K562 (cell line): ENCODE results near the gene ASMT. TPM values are rescaled to one million over a fixed set of nuclear protein-coding genes. Genes with fewer than 3 reads are reported as not detected.

Source experiments
- ATAC-seq: fragments of 200-7000 bp; cut with Tn5 transposase; 3 replicates; pipeline ENCODE4 v1.9.1; 2020; ENCODE audit warnings: moderate library complexity
- BruUV-seq: library from RNA; stranded (reverse); fragments of 400-500 nt; replicated peaks from 2 replicates; lab custom pipeline; 2021; lab: Mats Ljungman, UMichigan
- CTCF ChIA-PET: fragments of 300-600 bp; formaldehyde crosslinking; extraction: SDS; loops from one replicate; lab custom pipeline; 2021; ENCODE audit warnings: low intra/inter-chr PET ratio; lab: Yijun Ruan, JAX
- POLR2A ChIA-PET: fragments of 300-600, 350-650 bp; sonication (Branson Sonifier 250); formaldehyde crosslinking; extraction: SDS; loops from one replicate; lab custom pipeline; 2021; ENCODE audit warnings: antibody characterized with exemption, inconsistent platforms; lab: Yijun Ruan, JAX
- DNase-seq, 4 experiments: peaks; one replicate each; pipeline versions ENCODE4 v3.0.0 to v3.0.0-alpha.2; 2011 to 2018; ENCODE audit warnings: low spot score in 3 of 4, mixed read lengths in 3 of 4; ENCODE audit errors: extremely low read depth in 1 of 4
- FAIRE-seq: peaks from 2 replicates; lab custom pipeline; 2011; peaks lifted over from hg19 to GRCh38; lab: Jason Lieb, UNC
- H2AFZ ChIP-seq: 2 replicates; pipeline ENCODE4 v1.6.0; 2011; ENCODE audit warnings: low read depth, low read length, control low read depth, inconsistent platforms
- H3K27ac ChIP-seq: fragments of 200-600 bp; 3 replicates; pipeline ENCODE4 v1.8.0; 2011; ENCODE audit warnings: low read depth, mild to moderate bottlenecking, control low read depth, inconsistent platforms, low read length, moderate library complexity, mixed read lengths; ENCODE audit errors: extremely low read depth
- H3K27me3 ChIP-seq, 2 experiments: fragments of 300-600 bp in 1 of 2; 2 replicates in 1 of 2; 3 replicates in 1 of 2; pipeline versions ENCODE4 v1.6.0 to v1.8.0; 2011; ENCODE audit warnings: inconsistent platforms in 2 of 2, low read length in 2 of 2, mild to moderate bottlenecking in 1 of 2, mixed read lengths in 1 of 2, moderate library complexity in 1 of 2; ENCODE audit not compliant: control insufficient read depth in 2 of 2, insufficient read depth in 2 of 2
- H3K36me3 ChIP-seq: fragments of 300-600 bp; 3 replicates; pipeline ENCODE4 v1.8.0; 2011; ENCODE audit warnings: mild to moderate bottlenecking, low read length, inconsistent platforms; ENCODE audit not compliant: control insufficient read depth, insufficient read depth
- H3K4me1 ChIP-seq, 2 experiments: fragments of 200-600 bp in 1 of 2; replicated peaks in 1 of 2; 2 replicates in 1 of 2; 3 replicates in 1 of 2; pipeline versions ENCODE4 v1.5.1 to v1.8.0; 2011; ENCODE audit warnings: inconsistent platforms in 2 of 2, low read length in 2 of 2, mild to moderate bottlenecking in 1 of 2, mixed read lengths in 1 of 2, moderate library complexity in 1 of 2; ENCODE audit not compliant: control insufficient read depth in 2 of 2, insufficient read depth in 2 of 2
- H3K4me2 ChIP-seq: 2 replicates; pipeline ENCODE4 v1.6.1; 2011; ENCODE audit warnings: low read length, control low read depth, inconsistent platforms, mixed read lengths; ENCODE audit not compliant: insufficient read depth
- H3K4me3 ChIP-seq: fragments of 200-600 bp; sonication (generic), shearing (Covaris generic); 2 replicates; pipeline ENCODE4 v1.5.1; 2016; ENCODE audit warnings: control low read depth, inconsistent platforms
- H3K79me2 ChIP-seq: fragments of 200-600 bp; 3 replicates; pipeline ENCODE4 v1.8.0; 2011; ENCODE audit warnings: low read length, inconsistent platforms; ENCODE audit not compliant: control insufficient read depth, insufficient read depth
- H3K9ac ChIP-seq, 2 experiments: 2 replicates each; pipeline versions ENCODE4 v1.6.0 to v1.6.1; 2011; ENCODE audit warnings: low read depth in 2 of 2, low read length in 2 of 2, control low read depth in 1 of 2, inconsistent platforms in 1 of 2, mild to moderate bottlenecking in 1 of 2, mixed read lengths in 1 of 2; ENCODE audit not compliant: insufficient read depth in 1 of 2
- H3K9me1 ChIP-seq: one replicate; pipeline ENCODE4 v1.6.0; 2011; ENCODE audit warnings: inconsistent platforms, mild to moderate bottlenecking, low read length, moderate library complexity; ENCODE audit not compliant: control insufficient read depth, insufficient read depth
- H3K9me3 ChIP-seq: replicated peaks from 2 replicates; pipeline ENCODE4 v1.5.1; 2011; ENCODE audit warnings: low read depth, low read length, inconsistent platforms; ENCODE audit not compliant: control insufficient read depth, insufficient read depth
- H4K20me1 ChIP-seq: replicated peaks from 2 replicates; pipeline ENCODE4 v1.6.1; 2011; ENCODE audit warnings: low read length, inconsistent platforms, mixed read lengths; ENCODE audit not compliant: control insufficient read depth, insufficient read depth
- ATF4 ChIP-seq: fragments of 450-650 bp; formaldehyde crosslinking; IDR thresholded peaks from 2 replicates; pipeline ENCODE4 v1.4.0; 2022; ENCODE audit warnings: mild to moderate bottlenecking, moderate library complexity
- CBX5 ChIP-seq: IDR thresholded peaks from 2 replicates; pipeline ENCODE4 v1.6.1; 2014; ENCODE audit warnings: low read depth, borderline replicate concordance
- EP400 ChIP-seq: fragments of 450-650 bp; IDR thresholded peaks from 2 replicates; pipeline ENCODE4 v1.6.1; 2017; ENCODE audit warnings: antibody characterized with exemption, mild to moderate bottlenecking, moderate library complexity
- ESRRA ChIP-seq: fragments of 450-650 bp; IDR thresholded peaks from 2 replicates; pipeline ENCODE4 v1.6.1; 2014; ENCODE audit warnings: low read depth, mild to moderate bottlenecking, moderate library complexity, borderline replicate concordance
- FOXO4 ChIP-seq: fragments of 450-650 bp; formaldehyde crosslinking; IDR thresholded peaks from 2 replicates; pipeline ENCODE4 v1.4.0; 2020; ENCODE audit warnings: mild to moderate bottlenecking, moderate library complexity
- KLF16 ChIP-seq: IDR thresholded peaks from 2 replicates; pipeline ENCODE4 v1.6.1; 2016; ENCODE audit warnings: antibody characterized with exemption
- MCM3 ChIP-seq: fragments of 450-650 bp; IDR thresholded peaks from 2 replicates; pipeline ENCODE4 v1.6.1; 2016
- NR2F6 ChIP-seq: fragments of 450-650 bp; formaldehyde crosslinking; IDR thresholded peaks from 2 replicates; pipeline ENCODE4 v1.4.0; 2020; ENCODE audit warnings: mild to moderate bottlenecking
- RAD21 ChIP-seq, 2 experiments: fragments of 250-450 bp in 1 of 2; fragments of 450-650 bp in 1 of 2; sonication (Bioruptor Pico) in 1 of 2; formaldehyde crosslinking in 1 of 2; IDR thresholded peaks in 1 of 2; conservative IDR thresholded peaks in 1 of 2; 2 replicates each; pipeline versions ENCODE4 v1.4.0 to v1.8.0; 2020 to 2022; ENCODE audit warnings: mild to moderate bottlenecking in 2 of 2, moderate library complexity in 1 of 2
- RBFOX2 ChIP-seq: fragments of 200-400 bp; formaldehyde crosslinking; IDR thresholded peaks from 2 replicates; pipeline ENCODE4 v1.6.1; 2017; ENCODE audit warnings: low read depth, mild to moderate bottlenecking, low read length, moderate library complexity
- RBM14 ChIP-seq: fragments of 200-400 bp; formaldehyde crosslinking; IDR thresholded peaks from 2 replicates; pipeline ENCODE4 v1.6.1; 2018; ENCODE audit warnings: low read depth, mild to moderate bottlenecking, low read length, moderate library complexity, borderline replicate concordance; ENCODE audit not compliant: insufficient read depth
- SMARCE1 ChIP-seq: fragments of 450-650 bp; IDR thresholded peaks from 2 replicates; pipeline ENCODE4 v1.7.1; 2016; ENCODE audit warnings: mild to moderate bottlenecking
- SMC3 ChIP-seq: conservative IDR thresholded peaks from 2 replicates; pipeline ENCODE4 v1.6.1; 2011; ENCODE audit warnings: low read depth, low read length, improper control_type of control experiment; ENCODE audit not compliant: insufficient read depth
- TAF7 ChIP-seq: fragments of 450-650 bp; IDR thresholded peaks from 2 replicates; pipeline ENCODE4 v1.6.1; 2016; ENCODE audit warnings: missing genetic modification characterization, missing compliant biosample characterization
- U2AF2 ChIP-seq: fragments of 200-400 bp; formaldehyde crosslinking; optimal IDR thresholded peaks from 2 replicates; pipeline ENCODE3; 2017; ENCODE audit warnings: low read depth, mild to moderate bottlenecking, low read length
- ZNF146 ChIP-seq: IDR thresholded peaks from one replicate; pipeline ENCODE4 v1.6.1; 2018; ENCODE audit warnings: missing compliant biosample characterization; ENCODE audit not compliant: unreplicated experiment
- ZNF384 ChIP-seq: IDR thresholded peaks from 2 replicates; pipeline ENCODE4 v1.6.1; 2012; ENCODE audit warnings: low read depth, low read length, improper control_type of control experiment
- ZNF512 ChIP-seq: IDR thresholded peaks from 2 replicates; pipeline ENCODE4 v1.6.1; 2016; ENCODE audit warnings: missing genetic modification characterization, missing compliant biosample characterization
- ZNF551 ChIP-seq: fragments of 250-450 bp; sonication (Bioruptor Pico); IDR thresholded peaks from 2 replicates; pipeline ENCODE4 v1.5.0; 2021; ENCODE audit warnings: mild to moderate bottlenecking, moderate library complexity
- ZNF584 ChIP-seq: fragments of 200-800 bp; sonication (Bioruptor generic); IDR thresholded peaks from 2 replicates; pipeline ENCODE4 v1.6.1; 2016; ENCODE audit warnings: low read depth, mild to moderate bottlenecking, missing genetic modification characterization, missing compliant biosample characterization
- WGBS: fragments of 100-300 bp; shearing (Covaris generic); methylation state at CpG from one replicate; pipeline ENCODE4 v1.1.6; 2016; ENCODE audit warnings: low coverage, mixed read lengths; ENCODE audit not compliant: insufficient coverage; ENCODE audit errors: missing lambda C conversion rate; 5-methylcytosine and 5-hydroxymethylcytosine counted together
- in situ Hi-C: fragments of 300-500 bp; cut with MboI; formaldehyde crosslinking; loops from 4 replicates; pipeline ENCODE4 v1.15.0; 2018; ENCODE audit warnings: inconsistent platforms, mixed read lengths
- intact Hi-C: fragments of 100-400 bp; cut with micrococcal nuclease; formaldehyde crosslinking; loops from 2 replicates; pipeline ENCODE4 v1.14.2; 2022
- polyA plus RNA-seq, 8 experiments: library from polyadenylated mRNA; depleted of rRNA in 4 of 8; stranded (reverse) in 5 of 8; unstranded in 3 of 8; fragments of >200 nt; fragmentation: Nextera tagmentation in 2 of 8; fragmentation: Illumina TruSeq in 1 of 8; extraction: Ambion mirVana in 2 of 8; extraction: Trizol in 1 of 8; gene quantifications; 2 replicates each; pipeline versions ENCODE4 v1.2.1 to v1.2.3, GENCODE V29; 2011 to 2014; ENCODE audit warnings: inconsistent platforms in 1 of 8, missing spikeins in 1 of 8
- total RNA-seq, 7 experiments: library from RNA; depleted of rRNA in 6 of 7; stranded (reverse); fragments of >200 nt in 6 of 7; fragmentation: Illumina TruSeq in 2 of 7; extraction: Trizol in 2 of 7; gene quantifications; 2 replicates each; pipeline versions ENCODE4 v1.2.1 to v1.2.3, GENCODE V29; 2011 to 2021; ENCODE audit warnings: low replicate concordance in 1 of 7

ASMT gene
- total and polyA plus RNA-seq, 9 of the 15 experiments (the other 6 are each of a cell fraction or from before 2014, with no cell fraction given) = 0.06 TPM; not detected in 8

GRCh38 chrX:1667566-1667965 is 52.7 kb downstream of the ASMT start (continued):
- TF ChIP-seq RBFOX2 (no peak), U2AF2 (no peak), TAF7 (tag) (no peak), ATF4 (CRISPR knock-in tag) (no peak), ZNF551 (CRISPR knock-in tag) (no peak)

- H3K4me3 ChIP-seq = no peak overlapping the region
- H3K9me3 ChIP-seq = no peaks in the 10 kb centered on the region
- ChIA-PET CTCF (no interaction called here), POLR2A (no interaction called here)
- peaks cover 0 to 4% of the 10 kb centered on the region in 2 experiments; a peak in 1 of 5 replicates for H3K27me3 ChIP-seq
- H3K4me1 ChIP-seq = no peaks in the 10 kb centered on the region
- intact Hi-C loops (loop anchor here (1.0 kb wide), 1 partner anchor 784 kb away; no protein-coding TSS in a partner anchor), in situ Hi-C loops (loop anchor here (25.0 kb wide), 1 partner anchor 939 kb away; no protein-coding TSS in a partner anchor)
- no peaks in the 10 kb centered on the region for H3K36me3 ChIP-seq
- H3K27ac ChIP-seq = no peak overlapping the region
- no peak overlapping the region for H2AFZ ChIP-seq
- no peaks in the 10 kb centered on the region for H4K20me1 ChIP-seq
- no peak overlapping the region for H3K4me2 ChIP-seq
- peak; percentile 62; the same call in 2 of the 3 replicates for ATAC-seq
- FAIRE-seq = peak; percentile 74
- H3K9ac ChIP-seq = no peak overlapping the region
- BruUV-seq = no TSS peak
- H3K9me1 ChIP-seq = no peaks in the 10 kb centered on the region
- WGBS = 23% methylated on average over 7 of the region's 7 CpGs
- peak; percentile 19 to 49 (median 45) for DNase-seq
- H3K79me2 ChIP-seq = no peaks in the 10 kb centered on the region
- TF ChIP-seq ZNF512 (tag) = no peak
- TF ChIP-seq RAD21 (CRISPR knock-in tag; conservative IDR thresholded peaks at IDR 0.05 in 1 of 2, IDR thresholded peaks at IDR 0.05 in 1 of 2) = peak in 1 of 2 experiments; percentile 62; a peak in 3 of 4 replicates
- no peak for TF ChIP-seq CBX5
- no peak for TF ChIP-seq MCM3
- no peak for TF ChIP-seq RBM14
- TF ChIP-seq FOXO4 (CRISPR knock-in tag) = no peak
- no peak for TF ChIP-seq ESRRA
- no peak for TF ChIP-seq SMARCE1
- no peak for TF ChIP-seq KLF16
- no peak for TF ChIP-seq ZNF584
- TF ChIP-seq SMC3 = peak; percentile 55
- no peak for TF ChIP-seq EP400
- no peak for TF ChIP-seq ZNF384
- no peak for TF ChIP-seq NR2F6 (CRISPR knock-in tag)
- no peak for TF ChIP-seq ZNF146 (CRISPR knock-in tag)
Measured at GRCh38 chrX:1673337-1673736, 58.5 kb downstream of the ASMT start.
